ENCODE results near the gene KLHL29.

The KLHL29 gene

DNA sequence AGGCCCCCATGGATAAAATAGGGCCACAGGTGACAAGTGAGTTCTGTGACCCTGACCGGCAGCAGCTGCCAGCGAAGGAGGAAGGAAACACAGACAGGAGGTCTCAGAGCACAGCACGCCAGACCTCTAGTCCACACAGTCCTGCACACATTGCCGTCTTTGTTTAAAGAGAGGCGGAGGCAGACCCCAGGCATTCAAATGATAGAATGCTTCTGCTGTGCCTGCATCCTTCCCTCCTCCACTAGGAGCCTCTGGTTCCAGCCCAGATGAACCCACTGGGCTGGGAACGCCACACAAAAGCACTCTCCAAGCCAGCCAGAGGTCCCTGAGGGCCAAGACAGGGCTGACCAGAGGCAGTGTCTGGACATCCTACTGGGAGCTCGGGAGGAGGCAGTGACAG, 118.7 kb downstream of the KLHL29 start:
- ATAC-seq = no peak
- peaks cover 13% of the 10 kb centered on the region for H3K4me1 Mint-ChIP-seq
- no peaks in the 10 kb centered on the region for H3K27me3 Mint-ChIP-seq
- no peaks in the 10 kb centered on the region for H3K36me3 Mint-ChIP-seq
- no peak overlapping the region for H3K27ac Mint-ChIP-seq
- H3K4me3 Mint-ChIP-seq = no peak overlapping the region
- no peaks in the 10 kb centered on the region for H3K9me3 Mint-ChIP-seq

DNA sequence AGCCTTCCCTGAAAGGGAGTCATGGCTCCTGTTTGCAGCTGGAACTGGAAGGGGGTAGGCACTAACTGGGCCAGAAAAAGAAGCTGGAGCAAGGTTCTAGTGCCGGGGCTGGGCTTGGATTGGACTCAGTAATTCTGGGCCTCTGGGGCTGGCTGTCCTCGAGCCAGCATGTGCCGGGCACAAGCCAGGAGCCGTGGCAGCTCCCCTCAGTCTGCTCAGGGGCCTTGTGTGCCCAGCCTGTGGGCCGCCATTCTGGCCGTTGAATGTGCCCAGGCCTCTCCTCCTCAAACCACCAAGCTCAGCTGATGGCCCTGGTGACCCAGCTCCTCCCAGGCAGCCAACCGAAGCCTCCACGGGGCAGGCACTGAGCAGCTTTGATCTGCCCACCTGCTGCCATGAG, 119.6 kb downstream of the KLHL29 start:
- Mint-ChIP-seq H3K27ac (no peak overlapping the region), H3K4me1 (peaks cover 13% of the 10 kb centered on the region), H3K36me3 (no peaks in the 10 kb centered on the region), H3K4me3 (no peak overlapping the region), H3K9me3 (no peaks in the 10 kb centered on the region), H3K27me3 (no peaks in the 10 kb centered on the region)
- no peak for ATAC-seq

DNA sequence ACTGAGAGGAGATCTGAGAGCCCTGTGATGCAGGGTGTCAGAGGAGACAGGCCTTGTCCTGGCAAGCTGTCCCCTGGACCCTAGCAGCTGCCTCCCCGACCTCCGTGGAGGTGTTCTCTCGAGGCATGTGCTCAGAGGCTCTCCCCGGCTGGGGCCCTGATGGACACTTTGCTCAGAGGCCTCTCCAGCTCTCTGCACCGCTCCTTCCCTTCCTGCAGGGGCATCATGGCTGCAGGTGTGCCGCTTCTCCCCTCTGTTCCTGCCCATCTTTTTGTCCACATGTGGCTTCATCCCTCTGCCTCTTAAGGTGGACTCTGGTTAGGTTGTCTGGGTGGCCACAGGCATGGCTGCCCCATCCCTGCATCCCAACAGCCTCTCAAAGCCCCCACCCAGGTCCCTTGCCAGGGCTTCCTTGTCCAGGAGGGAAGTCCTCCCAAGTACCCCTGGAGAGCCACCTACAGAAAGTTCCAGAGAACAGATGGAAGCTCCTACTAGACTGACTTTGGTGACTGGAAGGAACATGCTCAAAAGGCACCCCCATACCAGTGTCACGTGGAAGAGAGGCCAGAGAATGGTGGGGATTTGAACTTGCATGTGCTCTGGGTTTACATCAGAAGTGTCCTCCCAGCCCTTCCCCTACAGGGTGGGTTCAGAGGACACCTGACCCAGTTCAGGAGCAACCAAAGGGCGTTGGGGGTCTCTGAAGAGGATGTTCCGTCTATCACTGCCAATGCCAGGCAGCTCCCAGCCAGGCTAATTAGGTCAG, 120.4 kb downstream of the KLHL29 start:
- Mint-ChIP-seq H3K4me1 (peaks cover 13% of the 10 kb centered on the region), H3K27me3 (no peaks in the 10 kb centered on the region), H3K36me3 (no peaks in the 10 kb centered on the region), H3K27ac (no peak overlapping the region), H3K4me3 (no peak overlapping the region), H3K9me3 (no peaks in the 10 kb centered on the region)
- no peak for ATAC-seq

DNA sequence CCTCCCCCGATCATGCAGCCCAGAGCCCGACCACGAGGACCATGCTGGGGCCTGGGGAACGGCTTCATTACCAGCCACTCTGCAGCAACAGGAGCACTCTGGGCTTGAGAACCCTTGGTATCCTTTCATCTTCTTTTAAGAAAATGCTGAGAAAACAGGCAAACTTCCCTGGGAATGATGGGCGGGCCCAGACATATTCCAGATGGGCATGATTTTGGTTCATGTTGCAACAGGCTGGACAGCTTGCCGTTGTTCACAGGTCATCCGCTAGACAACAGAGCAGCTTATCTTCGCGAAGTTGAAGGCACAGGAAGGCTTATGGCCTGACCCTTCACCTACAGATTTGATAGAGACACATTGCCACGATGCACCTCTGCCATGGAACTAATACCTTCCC, 121.0 kb downstream of the KLHL29 start:
- Mint-ChIP-seq H3K9me3 (no peaks in the 10 kb centered on the region), H3K4me3 (no peak overlapping the region), H3K27me3 (no peaks in the 10 kb centered on the region), H3K27ac (no peak overlapping the region), H3K4me1 (peaks cover 13% of the 10 kb centered on the region), H3K36me3 (no peaks in the 10 kb centered on the region)
- ATAC-seq = no peak

DNA sequence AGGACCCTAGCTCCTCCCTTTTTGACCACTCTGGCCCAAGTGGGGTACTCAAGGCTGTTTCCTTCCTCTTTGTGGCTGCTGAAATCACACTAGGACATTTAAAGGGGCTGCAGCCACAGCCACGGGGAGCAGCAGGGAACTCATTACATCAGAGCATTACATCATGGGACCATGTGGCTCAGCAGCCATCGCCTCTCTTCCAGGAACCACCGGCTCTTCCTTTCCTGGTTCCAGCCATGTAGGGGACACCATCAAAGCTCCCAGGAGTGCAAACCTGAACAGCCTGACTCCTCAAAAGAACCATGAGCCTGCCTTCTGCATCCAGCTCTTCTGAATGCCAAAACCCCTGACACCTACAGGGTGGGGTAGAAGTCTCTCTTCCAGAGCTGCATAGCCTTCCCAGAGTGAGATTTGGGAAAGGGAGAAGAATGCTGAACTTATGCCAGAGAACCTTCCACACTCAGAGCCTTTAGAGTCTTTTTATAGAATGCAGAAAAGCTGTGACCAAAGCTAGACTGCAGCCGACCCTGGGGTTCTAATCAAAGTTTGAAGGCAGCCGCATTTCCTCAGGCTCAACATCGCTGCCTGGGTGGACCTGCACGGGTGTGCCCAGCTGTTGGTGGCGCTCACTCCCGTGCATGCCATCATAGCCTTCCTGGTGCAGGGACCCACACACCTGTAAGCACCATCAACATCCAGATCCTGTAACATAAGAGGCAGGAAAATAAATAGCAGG, 121.7 kb downstream of the KLHL29 start:
- no peaks in the 10 kb centered on the region for H3K27me3 Mint-ChIP-seq
- H3K9me3 Mint-ChIP-seq = no peaks in the 10 kb centered on the region
- no peak for ATAC-seq
- H3K36me3 Mint-ChIP-seq = no peaks in the 10 kb centered on the region
- no peak overlapping the region for H3K4me3 Mint-ChIP-seq
- no peak overlapping the region for H3K27ac Mint-ChIP-seq
- H3K4me1 Mint-ChIP-seq = peaks cover 13% of the 10 kb centered on the region

DNA sequence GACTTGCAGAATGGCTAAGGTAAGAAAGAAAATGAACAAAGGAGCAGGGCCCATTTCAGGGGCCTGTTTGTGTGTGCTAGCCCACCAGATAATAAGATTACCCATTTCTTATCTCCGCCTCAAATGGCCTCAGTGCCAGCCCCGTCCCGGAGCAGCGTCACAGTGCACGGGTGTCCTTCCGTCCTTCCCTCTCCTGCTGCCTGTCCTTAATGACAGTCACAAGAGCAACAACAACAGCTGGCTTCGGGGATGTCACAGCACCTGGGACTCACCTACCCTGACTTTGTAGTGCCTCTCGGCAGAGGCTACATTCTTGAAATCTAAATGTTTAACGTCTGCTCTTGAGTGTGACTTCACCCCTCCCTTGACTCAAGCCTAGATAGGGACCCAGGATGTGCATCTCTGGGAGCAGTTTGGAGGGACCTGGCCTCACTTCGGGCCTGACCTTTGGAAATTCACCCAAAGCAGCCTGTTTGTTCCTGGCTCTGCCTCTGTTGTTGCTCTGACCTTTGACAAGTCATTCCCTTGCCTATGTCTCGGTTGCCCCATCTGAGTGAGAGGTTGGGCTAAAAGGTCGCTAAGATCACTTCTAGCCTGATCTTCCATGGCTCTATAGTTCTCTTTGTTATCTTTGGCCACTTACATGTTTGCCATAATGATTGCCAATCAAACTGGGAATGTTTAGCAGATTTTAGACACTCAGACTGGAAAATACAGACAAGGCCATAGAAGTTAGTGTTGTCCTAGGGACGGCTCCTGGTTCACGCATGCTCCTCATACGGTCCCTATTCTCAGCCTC, 122.5 kb downstream of the KLHL29 start:
- H3K27me3 Mint-ChIP-seq = no peaks in the 10 kb centered on the region
- H3K9me3 Mint-ChIP-seq = no peaks in the 10 kb centered on the region
- H3K36me3 Mint-ChIP-seq = no peaks in the 10 kb centered on the region
- no peak overlapping the region for H3K4me3 Mint-ChIP-seq
- ATAC-seq = no peak
- no peak overlapping the region for H3K27ac Mint-ChIP-seq
- H3K4me1 Mint-ChIP-seq = peaks cover 13% of the 10 kb centered on the region

DNA sequence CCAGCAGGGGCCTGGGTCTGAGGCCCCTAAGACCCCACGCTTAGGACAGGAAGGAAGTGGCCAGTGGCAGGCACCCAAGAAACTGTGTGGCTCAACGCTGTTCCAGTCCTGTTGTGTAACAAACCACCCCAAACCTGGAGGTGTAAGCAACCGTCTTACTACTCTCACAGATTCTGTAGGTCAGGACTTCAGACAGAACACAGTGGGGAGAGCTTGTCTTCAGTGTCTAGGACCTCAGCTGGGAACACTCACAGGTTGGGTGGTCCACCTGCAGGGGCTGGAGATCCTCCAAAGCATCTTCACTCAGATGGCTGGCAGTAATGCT, 123.0 kb downstream of the KLHL29 start:
- H3K36me3 Mint-ChIP-seq = no peaks in the 10 kb centered on the region
- H3K27ac Mint-ChIP-seq = no peak overlapping the region
- H3K4me3 Mint-ChIP-seq = no peak overlapping the region
- no peak for ATAC-seq
- H3K4me1 Mint-ChIP-seq = peaks cover 13% of the 10 kb centered on the region
- no peaks in the 10 kb centered on the region for H3K27me3 Mint-ChIP-seq
- H3K9me3 Mint-ChIP-seq = no peaks in the 10 kb centered on the region

DNA sequence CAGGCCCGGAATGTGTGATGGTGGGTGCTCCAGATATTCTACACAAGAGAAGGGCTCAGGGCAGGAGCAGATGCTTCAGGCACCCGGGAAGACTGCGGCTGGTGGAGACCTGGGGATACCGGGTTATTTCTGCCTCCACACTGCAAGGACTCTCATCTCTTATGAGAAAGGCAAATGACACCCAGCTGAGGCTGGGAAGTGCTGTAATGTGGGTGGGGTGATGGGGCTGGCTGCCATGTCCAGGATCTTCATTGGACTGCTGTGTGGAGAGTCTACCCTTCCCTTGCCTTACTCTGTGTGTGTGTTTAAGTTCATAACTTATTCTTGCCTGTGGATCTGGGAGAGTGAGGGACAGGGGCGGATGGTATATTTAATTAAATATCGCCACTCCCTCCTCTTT, 124.1 kb downstream of the KLHL29 start:
- Mint-ChIP-seq H3K27me3 (no peaks in the 10 kb centered on the region), H3K4me1 (peaks cover 13% of the 10 kb centered on the region), H3K36me3 (no peaks in the 10 kb centered on the region), H3K27ac (no peak overlapping the region), H3K4me3 (no peak overlapping the region), H3K9me3 (no peaks in the 10 kb centered on the region)
- ATAC-seq = no peak

DNA sequence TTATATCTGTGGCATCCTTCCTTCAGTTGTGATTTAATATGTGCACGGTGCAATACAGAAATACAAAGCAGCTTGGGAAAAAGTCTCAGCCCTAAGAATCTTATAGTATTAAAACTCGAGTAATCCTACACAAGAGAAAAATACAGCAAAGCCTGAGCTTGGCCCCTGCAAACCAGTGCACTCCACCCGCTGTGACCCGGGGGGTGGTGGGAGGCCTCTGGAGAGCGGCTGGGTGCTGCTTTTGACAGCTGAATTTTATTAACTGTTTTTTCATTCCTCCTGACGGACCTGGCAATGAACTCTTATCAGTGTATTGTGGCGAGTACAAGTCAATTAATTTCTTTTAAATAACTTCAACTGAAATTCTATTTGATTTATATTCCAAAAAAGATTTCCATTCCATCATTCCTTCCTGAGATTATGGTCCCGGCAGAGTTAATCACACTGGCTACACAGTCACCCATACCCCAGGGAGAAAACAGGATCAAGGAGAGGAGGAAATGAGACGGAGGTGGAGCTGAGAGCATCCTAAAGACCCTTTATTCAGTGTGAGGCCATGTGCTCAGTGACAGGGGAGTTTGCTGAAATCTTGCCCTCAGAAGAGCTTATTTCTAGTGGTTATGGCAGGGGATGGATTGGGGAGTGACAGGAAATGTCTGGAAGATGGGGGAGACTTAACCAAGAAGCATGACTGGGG, 124.8 kb downstream of the KLHL29 start:
- H3K36me3 Mint-ChIP-seq = no peaks in the 10 kb centered on the region
- H3K27ac Mint-ChIP-seq = no peak overlapping the region
- peaks cover 13% of the 10 kb centered on the region for H3K4me1 Mint-ChIP-seq
- no peak overlapping the region for H3K4me3 Mint-ChIP-seq
- no peak for ATAC-seq
- H3K9me3 Mint-ChIP-seq = no peaks in the 10 kb centered on the region
- H3K27me3 Mint-ChIP-seq = no peaks in the 10 kb centered on the region

DNA sequence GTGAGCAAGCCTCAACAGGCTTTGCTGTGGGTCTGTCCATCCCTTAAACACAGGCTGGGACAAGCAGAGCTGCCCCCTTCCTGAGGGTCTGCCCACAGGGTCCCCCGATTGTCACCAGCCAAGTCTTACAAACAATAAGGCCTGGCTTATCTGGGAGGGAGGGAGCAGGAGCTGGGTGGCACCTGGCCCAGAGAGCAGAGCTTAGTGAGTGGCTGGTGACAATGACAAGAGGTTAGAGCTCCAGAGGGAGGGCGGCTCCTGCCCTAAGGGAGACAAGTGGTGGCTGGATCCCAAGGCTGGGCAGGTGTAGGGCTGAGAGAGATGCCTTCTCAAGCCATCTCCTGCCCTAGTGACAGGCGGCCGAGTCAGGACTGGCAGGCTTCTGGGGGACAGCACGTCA, 125.5 kb downstream of the KLHL29 start:
- Mint-ChIP-seq H3K36me3 (no peaks in the 10 kb centered on the region), H3K27me3 (no peaks in the 10 kb centered on the region), H3K27ac (no peak overlapping the region), H3K9me3 (no peaks in the 10 kb centered on the region), H3K4me3 (no peak overlapping the region), H3K4me1 (peaks cover 9% of the 10 kb centered on the region)
- ATAC-seq = no peak

DNA sequence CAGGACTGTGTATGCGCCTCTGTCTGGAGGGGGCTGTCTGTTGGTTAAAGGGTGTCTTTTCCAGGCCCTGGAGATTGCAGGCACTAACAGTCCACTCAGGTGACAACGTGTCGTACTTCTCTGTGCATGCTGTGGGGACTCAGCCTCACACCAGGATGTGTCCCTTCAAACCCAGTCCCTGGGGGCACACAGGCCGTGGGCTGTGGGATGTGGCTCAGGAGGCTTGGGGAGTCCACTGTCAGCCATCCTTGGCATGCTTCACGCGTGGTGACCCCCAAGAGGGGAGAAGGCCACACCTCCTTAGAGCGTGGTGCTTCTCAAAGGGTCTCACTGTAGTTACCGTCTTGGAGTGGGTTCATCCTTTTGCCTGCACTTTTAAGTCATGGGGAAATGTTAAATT, 127.8 kb downstream of the KLHL29 start:
- H3K27me3 Mint-ChIP-seq = no peaks in the 10 kb centered on the region
- H3K36me3 Mint-ChIP-seq = no peaks in the 10 kb centered on the region
- no peaks in the 10 kb centered on the region for H3K9me3 Mint-ChIP-seq
- ATAC-seq = no peak
- H3K4me1 Mint-ChIP-seq = no peaks in the 10 kb centered on the region
- no peak overlapping the region for H3K27ac Mint-ChIP-seq
- H3K4me3 Mint-ChIP-seq = no peak overlapping the region

DNA sequence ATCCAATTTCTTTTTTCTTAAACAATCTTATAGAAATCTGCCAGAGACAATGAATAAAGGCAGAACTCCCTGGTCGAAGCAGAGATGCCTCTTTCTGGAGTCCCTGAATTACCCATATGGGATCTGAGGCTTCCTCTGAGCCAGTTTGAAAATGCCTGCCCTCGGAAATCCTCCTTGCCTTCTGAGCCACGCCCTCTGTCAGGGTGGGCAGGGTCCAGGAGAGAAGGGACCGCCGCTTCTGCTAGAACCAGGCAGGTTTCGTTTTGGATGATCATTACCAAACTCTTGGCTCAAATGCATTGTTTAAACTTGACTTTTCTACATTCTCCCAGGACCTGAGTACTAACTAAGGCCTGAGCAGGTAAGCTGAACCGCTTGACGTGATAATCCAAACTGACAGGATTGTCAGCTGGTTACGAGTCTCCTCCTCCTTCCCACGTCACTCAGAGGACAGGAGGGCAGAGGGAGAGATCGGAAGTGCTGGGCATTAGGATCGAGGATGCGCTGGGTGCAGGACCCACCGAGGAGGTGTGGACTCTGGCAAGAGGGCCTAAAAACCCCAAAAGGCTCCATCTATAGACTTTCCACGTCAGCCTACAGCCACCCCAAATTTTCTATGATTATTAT, 128.4 kb downstream of the KLHL29 start:
- H3K27ac Mint-ChIP-seq = no peak overlapping the region
- no peaks in the 10 kb centered on the region for H3K36me3 Mint-ChIP-seq
- H3K4me3 Mint-ChIP-seq = no peak overlapping the region
- no peaks in the 10 kb centered on the region for H3K27me3 Mint-ChIP-seq
- no peaks in the 10 kb centered on the region for H3K9me3 Mint-ChIP-seq
- no peak for ATAC-seq
- H3K4me1 Mint-ChIP-seq = no peaks in the 10 kb centered on the region

DNA sequence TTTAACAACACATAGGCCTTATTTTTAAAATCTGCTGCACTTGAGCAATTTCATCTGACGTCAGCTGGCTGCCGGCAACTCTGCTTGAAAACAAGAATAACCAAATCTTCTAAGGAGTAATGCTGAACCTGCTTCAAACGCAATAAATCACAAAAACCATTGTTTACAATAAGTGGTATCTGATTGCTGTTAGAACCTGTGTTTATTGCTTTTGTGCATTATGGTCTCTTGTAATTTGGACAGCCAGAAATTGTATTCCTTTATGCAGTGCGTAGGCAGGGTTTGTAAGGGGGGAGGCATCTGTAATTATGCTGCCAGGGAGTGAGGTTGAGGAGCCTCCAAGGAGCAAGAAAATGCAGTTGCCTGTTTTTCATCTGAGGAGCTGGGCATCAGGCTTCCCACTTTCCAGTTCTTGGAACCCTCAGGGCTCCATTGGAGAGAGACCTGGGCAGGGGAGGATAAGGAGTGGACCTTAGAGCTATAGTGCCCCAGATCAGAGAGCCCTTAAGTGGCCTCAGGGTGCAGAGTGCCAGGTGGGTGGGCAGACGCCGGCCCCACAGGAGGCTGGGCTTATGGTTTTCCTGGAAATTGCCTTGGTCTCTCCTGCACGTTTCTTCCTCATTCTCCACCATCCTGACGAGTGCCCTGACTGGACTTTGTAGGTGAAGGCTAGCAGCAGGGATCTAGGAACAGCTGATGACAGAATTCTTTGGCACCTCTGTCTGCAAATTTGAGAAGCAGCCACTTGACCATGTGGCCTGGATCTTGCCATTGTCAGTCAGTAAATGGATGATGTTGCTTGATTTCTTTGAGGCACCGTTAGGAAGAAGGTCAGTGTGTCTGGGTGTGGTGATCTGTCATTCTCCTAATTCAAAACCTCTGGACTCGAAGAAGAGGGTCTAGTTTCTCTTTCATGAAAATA, 129.2 kb downstream of the KLHL29 start:
- no peak overlapping the region for H3K27ac Mint-ChIP-seq
- H3K4me3 Mint-ChIP-seq = no peak overlapping the region
- H3K27me3 Mint-ChIP-seq = no peaks in the 10 kb centered on the region
- no peaks in the 10 kb centered on the region for H3K36me3 Mint-ChIP-seq
- ATAC-seq = no peak
- no peaks in the 10 kb centered on the region for H3K4me1 Mint-ChIP-seq
- no peaks in the 10 kb centered on the region for H3K9me3 Mint-ChIP-seq

Data from stimulated activated memory B cell treated with anti-CD40 and anti-IgM and Interleukin-4, amounts not matched to agents 10 μg/mL and 1 μg/mL and 100 μg/mL, for 72 hours (primary cell).